ENCODE data around the gene NIN.

DNA sequence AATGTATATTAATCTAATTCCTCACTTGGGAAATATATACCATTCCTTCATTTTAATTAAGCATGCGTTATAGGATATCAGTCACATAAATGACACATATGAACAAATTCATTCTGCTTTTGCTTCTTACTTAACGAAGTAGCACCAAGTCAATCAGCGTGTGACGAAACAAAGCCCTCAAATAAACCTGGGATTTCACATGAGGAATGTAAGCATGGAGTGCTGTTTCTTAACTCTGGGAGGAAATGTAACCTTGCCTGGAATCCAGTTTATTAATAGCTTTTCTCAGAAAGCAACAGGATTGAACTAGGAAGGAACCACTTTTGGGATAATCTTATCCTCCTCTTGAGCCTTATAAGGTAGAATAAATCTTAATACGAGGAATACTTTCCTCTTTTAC lies 72.0 kb downstream of the NIN start:
- TF ChIP-seq POLR2AphosphoS5 (IDR thresholded peaks at IDR 0.05) (peak; percentile 47), POLR2A (IDR thresholded peaks at IDR 0.05) (no peak)
- TF ChIP-seq, protein P1, sequence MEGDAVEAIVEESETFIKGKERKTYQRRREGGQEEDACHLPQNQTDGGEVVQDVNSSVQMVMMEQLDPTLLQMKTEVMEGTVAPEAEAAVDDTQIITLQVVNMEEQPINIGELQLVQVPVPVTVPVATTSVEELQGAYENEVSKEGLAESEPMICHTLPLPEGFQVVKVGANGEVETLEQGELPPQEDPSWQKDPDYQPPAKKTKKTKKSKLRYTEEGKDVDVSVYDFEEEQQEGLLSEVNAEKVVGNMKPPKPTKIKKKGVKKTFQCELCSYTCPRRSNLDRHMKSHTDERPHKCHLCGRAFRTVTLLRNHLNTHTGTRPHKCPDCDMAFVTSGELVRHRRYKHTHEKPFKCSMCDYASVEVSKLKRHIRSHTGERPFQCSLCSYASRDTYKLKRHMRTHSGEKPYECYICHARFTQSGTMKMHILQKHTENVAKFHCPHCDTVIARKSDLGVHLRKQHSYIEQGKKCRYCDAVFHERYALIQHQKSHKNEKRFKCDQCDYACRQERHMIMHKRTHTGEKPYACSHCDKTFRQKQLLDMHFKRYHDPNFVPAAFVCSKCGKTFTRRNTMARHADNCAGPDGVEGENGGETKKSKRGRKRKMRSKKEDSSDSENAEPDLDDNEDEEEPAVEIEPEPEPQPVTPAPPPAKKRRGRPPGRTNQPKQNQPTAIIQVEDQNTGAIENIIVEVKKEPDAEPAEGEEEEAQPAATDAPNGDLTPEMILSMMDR (IDR thresholded peaks at IDR 0.05) = no peak
